SK-N-SH treated with all-trans-retinoic acid at 6 μM for 48 hours (cell line): Measurements from ENCODE around the gene CELF5.

ENCODE experiments used
- ZFP30 ChIP-seq: fragments of 450-650 bp; formaldehyde crosslinking; IDR thresholded peaks from 2 replicates; pipeline ENCODE4 v1.5.0; 2022; ENCODE audit warnings: mild to moderate bottlenecking, moderate library complexity
- TF ChIP-seq, protein P1 (sequence below): fragments of 250-450 bp; sonication (Bioruptor Pico); IDR thresholded peaks from 2 replicates; pipeline ENCODE4 v1.5.1; 2021; ENCODE audit warnings: mild to moderate bottlenecking, moderate library complexity
- TF ChIP-seq, protein P2 (sequence below): fragments of 250-450 bp; sonication (Bioruptor Pico); IDR thresholded peaks from 2 replicates; pipeline ENCODE4 v1.8.0; 2021; ENCODE audit warnings: low read depth, mild to moderate bottlenecking, moderate library complexity, borderline replicate concordance

DNA sequence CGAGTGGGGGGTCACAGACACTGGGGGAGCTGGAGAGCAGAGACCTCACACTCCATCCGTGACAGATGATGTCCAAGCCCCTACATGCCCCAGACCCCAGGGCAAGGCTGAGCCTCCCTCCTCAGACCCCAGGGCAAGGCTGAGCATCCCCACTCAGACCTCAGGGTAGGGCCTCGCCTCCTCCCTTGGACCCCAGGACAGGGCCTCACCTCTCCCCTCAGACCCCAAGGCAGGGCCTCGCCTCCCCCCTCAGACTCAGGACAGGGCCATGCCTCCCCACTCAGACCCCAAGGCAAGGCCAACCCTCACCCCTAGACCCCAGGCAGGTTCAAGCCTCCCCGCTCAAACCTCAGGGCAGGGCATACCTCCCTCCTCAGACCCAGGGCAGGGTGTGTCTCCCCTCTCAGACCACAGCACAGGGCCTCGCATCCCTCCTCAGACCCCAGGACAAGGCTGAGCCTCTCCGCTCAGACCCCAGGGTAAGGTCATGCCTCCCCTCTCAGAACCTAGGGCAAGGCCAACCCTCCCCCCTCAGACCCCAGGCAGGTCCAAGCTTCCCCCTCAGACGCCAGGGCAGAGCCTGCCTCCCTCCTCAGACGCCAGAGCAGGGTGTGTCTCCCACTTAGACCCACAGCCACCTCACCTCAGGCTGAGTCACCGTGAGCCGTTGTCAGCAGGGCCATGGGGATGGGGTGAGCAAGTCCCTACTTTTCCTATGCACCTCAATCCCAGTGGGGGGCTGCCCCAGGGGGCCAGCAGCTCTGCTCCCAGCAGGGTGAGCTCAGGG, 47.6 kb upstream of the CELF5 start:
- TF ChIP-seq, protein P1, sequence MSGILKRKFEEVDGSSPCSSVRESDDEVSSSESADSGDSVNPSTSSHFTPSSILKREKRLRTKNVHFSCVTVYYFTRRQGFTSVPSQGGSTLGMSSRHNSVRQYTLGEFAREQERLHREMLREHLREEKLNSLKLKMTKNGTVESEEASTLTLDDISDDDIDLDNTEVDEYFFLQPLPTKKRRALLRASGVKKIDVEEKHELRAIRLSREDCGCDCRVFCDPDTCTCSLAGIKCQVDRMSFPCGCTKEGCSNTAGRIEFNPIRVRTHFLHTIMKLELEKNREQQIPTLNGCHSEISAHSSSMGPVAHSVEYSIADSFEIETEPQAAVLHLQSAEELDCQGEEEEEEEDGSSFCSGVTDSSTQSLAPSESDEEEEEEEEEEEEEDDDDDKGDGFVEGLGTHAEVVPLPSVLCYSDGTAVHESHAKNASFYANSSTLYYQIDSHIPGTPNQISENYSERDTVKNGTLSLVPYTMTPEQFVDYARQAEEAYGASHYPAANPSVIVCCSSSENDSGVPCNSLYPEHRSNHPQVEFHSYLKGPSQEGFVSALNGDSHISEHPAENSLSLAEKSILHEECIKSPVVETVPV (CRISPR knock-in tag): no peak
- TF ChIP-seq, protein P2, sequence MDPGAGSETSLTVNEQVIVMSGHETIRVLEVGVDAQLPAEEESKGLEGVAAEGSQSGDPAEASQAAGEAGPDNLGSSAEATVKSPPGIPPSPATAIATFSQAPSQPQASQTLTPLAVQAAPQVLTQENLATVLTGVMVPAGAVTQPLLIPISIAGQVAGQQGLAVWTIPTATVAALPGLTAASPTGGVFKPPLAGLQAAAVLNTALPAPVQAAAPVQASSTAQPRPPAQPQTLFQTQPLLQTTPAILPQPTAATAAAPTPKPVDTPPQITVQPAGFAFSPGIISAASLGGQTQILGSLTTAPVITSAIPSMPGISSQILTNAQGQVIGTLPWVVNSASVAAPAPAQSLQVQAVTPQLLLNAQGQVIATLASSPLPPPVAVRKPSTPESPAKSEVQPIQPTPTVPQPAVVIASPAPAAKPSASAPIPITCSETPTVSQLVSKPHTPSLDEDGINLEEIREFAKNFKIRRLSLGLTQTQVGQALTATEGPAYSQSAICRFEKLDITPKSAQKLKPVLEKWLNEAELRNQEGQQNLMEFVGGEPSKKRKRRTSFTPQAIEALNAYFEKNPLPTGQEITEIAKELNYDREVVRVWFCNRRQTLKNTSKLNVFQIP (CRISPR knock-in tag): no peak
- TF ChIP-seq ZFP30 (CRISPR knock-in tag): no peak
